ENCODE data around the gene ROR1.
"Not testable (repeated sequence)": the region's sequence is repeated elsewhere in the genome, so short reads cannot be mapped to it uniquely, and the experiment has no call there.

The ROR1 gene

DNA sequence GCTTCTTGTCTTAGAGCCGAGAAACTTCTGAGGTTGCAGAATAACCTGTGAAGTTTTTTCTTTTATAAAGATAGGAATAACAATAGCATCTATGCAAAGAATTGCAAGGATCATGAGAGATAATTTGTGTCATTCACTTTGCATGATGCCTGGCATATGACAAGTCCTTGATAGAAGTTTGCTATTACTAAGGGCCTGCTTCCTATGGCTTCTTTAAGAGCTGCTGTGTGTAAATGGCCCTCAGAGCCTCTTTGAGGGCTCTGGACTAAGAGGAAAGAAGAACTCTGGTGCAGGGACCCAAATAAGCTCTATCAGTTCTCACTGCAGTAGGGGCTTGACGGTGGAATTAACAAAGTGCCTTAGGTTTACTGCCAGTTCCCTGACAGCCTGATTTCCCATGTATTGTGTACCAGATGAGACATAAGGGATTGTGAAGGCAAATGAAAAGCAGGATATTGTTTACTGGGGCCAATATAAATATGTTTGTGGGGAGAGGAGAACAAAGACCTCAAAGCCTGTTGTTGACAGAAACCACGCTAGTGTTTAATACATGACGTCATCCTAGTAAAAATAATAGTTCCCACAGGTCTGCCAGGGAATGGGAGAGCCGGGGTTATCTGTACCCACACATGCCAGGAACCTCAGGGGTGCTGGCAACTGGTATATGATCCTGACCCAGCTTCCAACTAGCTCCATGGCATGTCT, 298.4 kb downstream of the ROR1 start:
- no peak for ATAC-seq

GRCh38 chr1:64073705-64074104, 299.9 kb downstream of the ROR1 start:
- ATAC-seq = no peak

GRCh38 chr1:64074767-64075166, 300.9 kb downstream of the ROR1 start:
- ATAC-seq = no peak

DNA sequence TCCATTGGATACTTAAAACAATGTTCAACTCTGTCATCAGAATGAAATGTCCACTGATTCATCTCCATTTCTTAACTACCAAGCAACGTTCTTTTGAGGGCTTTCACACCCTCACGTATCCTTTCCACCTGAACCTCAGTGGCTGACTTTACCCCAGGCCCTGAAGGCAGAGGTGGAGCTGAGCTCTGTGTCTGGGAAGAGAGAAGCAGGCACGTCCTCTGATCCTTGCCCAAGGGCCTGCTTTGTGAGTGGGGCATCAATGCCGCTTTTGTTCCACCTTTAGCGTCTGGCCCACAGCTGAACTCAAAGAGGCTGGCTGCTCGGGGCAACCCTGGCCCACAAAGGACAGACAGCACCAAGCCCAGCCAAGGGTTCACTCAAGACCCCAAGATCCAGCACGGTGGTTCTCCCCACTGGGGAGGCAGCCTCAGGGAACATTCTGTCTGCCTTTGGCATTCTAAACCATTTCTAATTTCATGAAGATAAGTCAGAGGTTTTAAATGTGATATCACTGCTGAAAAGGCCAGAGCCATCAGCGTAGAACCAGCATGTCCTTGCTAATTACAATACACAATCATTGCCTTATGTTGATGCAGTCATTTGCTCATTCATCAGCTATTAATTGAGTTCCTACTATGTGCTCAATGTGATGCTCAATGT, 303.6 kb downstream of the ROR1 start:
- ATAC-seq = no peak

DNA sequence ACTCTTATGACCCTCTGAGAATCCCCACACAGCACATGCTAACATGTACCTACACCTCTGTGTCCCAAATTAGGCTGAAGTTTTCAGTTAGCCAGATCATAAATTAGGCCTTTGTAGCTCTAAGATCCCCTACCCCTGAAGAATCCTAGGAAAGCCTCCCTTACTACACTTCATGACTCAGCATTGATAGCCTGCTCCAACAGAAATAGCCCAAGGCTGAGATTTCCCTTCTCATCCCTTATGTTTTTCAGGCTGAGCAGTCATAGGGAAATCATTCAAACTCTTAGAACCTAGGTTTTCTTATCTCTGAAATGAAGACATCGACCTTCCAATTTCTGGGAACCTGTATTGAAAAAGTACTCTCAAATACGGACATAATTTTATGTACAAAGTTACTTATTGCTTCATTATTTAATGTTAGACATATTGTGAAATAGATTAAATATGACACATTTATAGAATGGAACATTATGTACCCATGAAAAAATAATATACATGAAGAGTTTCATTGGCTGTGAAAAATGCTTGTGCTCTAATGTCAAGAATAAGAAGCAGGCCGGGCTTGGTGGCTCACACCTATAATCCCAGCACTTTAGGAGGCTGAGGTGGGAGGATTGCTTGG, 307.2 kb downstream of the ROR1 start:
- no peak for ATAC-seq

DNA sequence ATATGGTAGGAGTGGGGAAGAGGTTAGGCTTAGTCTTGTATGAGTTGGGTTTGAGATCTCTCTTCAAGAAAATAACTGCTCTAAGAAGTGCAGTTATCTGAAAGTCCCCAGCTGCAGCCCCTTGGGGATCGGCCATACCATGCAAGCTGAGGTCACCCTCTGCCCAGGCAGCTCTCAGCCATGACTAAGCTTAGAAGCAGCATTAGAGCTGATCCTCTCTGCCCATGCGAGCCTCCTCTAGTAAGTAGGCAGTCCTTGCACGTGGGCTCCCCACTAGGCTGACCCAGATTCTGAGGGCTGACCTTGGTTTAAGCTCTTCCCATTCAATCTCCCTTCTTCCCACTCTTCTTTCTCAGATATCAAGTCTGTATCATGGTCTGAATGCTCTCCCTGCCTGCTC, 308.6 kb downstream of the ROR1 start:
- no peak for ATAC-seq

DNA sequence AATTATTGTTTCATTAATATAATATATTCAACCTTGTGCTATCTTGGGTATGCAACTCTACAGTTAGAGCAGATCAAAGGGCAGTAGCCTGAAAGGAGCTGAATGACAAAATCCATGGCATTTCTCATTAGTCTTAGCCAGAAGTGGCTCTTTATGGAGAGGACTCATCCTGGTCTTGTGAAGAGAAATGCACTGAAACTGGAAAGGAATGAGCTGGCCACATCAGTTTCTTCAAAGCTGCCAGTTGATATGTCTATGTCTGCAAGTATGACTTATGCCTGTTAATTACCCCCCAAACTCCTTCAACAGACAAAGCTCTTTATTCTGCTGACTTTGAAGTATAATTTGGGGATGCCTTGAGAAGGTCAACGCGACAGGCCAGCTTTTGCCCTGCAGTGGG, 310.6 kb downstream of the ROR1 start:
- no peak for ATAC-seq

DNA sequence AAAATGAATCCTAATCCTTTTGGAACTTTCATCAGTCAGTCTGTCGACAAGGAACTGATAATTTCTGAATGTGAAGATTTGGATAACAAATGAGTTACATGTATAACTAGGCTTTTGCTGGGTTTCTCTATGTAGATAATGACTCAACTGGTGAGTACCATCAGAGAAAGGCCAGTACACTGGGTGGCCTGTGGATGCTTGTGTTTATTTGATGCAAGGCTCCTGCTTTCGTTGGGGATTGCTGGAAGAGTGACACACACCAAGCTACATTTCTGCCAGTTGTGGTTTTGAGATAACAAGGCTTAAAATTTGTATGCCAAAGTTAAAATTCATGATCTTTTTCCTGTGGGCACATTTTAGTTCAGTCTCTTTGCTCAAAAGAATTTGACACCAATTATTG, 314.0 kb downstream of the ROR1 start:
- no peak for ATAC-seq

DNA sequence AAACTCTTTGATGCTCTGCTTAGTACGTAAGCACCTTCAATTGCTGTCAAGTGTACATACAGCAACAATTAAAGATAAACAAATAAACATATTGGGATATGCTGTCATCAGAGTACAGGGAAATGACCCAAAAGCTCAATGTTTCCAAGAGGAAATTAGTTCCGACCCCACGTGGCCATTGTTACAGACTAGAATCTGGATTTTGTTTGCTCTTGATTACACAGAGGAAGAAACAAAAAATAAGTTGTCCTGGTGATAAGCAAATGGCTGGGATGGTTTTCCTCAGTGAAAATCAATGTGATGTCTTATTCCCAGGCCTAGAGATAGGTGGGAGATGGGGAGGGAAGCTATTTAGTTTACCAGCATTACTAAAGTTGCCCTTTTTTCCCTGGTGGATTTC, 316.6 kb downstream of the ROR1 start:
- ATAC-seq = no peak

GRCh38 chr1:64092851-64093371, 319.1 kb downstream of the ROR1 start:
- ATAC-seq = no peak

GRCh38 chr1:64093941-64094340, 320.1 kb downstream of the ROR1 start:
- ATAC-seq = no peak

GRCh38 chr1:64095832-64096231, 322.0 kb downstream of the ROR1 start:
- no peak for ATAC-seq

DNA sequence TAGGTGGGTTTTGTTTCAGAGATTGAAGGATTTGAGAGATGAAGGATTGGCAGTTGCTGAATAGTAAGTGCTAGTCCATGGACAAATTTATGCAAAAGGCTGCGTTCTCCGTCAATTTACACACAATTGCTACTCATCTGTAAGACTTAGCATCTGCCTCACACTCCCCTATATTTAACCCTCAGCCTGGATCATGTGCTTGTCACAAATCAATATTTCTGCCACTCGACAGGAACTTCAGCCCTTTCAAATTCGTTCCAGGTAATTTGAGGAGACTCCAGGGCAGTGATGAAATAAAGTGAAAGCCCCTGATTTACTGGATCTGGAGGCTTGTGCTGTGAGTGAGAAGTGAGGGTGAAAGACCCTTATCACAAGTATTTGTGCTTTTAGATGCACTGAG, 324.0 kb downstream of the ROR1 start:
- no peak for ATAC-seq

DNA sequence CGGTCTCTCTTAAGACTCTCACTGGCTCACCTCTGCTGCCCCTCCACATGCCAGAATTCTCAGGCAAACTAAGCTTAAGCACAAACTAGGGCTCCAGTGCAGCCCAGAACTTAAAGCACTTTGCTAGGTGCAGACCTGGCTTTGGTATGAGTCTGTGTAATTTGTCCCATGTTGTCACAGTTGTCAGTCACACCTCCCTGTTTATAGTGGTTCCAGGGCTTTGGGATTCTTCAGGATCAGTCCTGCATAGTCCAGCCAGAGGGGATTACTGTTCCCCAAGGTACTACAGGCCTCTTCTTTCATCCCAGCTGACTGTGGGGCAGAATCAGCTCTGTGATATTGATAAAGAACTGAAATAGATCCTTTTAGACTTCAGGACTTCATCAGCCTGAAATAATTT, 324.6 kb downstream of the ROR1 start:
- ATAC-seq = no peak

GRCh38 chr1:64098846-64099582, 325.2 kb downstream of the ROR1 start:
- ATAC-seq = no peak

- ATAC-seq = no peak
Observed at GRCh38 chr1:64100791-64101190, 327.0 kb downstream of the ROR1 start.

DNA sequence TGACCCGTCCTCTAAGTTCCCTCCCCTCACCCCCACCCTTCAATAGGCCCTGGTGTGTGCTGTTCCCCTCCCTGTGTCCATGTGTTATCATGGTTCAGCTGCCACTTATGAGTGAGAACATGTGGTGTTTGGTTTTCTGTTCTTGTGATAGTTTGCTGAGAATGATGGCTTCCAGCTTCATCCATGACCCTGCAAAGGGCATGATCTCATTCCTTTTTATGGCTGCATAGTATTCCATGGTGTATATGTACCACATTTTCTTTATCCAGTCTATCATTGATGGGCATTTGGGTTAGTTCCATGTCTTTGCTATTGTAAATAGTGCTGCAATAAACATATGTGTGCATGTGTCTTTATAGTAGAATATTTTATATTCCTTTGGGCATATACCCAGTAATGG, 330.8 kb downstream of the ROR1 start:
- not testable (repeated sequence) for ATAC-seq

- ATAC-seq = no peak
Observed at GRCh38 chr1:64107118-64107519, 333.3 kb downstream of the ROR1 start.

DNA sequence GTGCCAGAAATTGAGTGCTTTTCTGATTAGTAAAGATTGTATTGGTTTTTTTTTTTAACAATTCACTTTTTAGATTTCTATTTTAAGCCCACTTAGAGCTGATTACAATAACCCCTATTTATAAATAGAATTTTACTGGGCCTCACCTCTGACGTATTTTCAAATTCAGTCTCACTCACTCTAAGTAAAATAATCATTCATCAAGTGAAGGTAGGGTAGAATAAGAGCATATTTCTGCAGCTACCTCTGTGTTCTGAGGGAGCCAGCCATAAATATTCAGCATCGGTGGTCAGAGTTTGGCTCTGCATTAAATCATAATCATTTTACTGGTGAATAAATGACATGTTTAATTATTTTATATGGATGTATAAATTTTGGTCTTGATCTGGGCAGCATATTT, 333.8 kb downstream of the ROR1 start:
- no peak for ATAC-seq

- no peak for ATAC-seq
Observed at GRCh38 chr1:64110924-64111777, 337.3 kb downstream of the ROR1 start.

DNA sequence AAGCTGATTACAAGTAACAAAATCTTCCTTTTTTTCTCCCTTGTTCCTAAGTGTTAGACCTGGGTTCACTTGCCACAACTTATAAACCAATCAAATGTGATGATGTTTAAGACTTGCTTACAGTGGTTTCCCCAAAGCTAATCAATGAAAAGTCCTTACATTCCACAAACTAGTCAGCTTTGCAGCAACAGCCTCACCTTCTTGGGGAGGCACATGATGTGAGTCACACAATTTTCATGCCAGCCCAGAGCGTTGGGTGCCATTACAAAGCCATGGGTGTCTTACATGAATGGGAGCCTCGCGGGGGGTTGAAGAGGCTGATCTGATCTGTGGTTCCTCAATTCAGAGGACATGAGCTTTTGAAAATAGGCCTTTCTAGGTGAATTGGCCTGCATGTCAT, 338.0 kb downstream of the ROR1 start:
- ATAC-seq = no peak

DNA sequence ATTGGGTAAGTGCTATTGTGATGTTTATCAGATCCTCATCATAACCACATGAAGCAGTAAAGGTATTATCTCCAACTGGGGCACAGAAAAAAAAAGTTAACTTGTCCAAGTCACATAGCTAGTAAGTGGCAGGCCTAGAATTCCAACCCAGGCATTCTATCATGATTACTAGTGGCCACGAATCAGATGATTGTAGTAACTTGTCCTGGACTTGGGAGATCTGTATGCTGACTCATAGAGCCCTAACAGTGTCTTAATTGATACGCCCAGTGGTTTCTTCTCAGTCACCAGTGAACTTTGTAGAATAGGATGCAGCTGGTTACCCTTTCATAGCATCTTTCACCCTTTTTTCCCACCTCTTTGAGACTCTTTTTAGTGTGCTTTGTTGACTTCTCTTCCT, 338.5 kb downstream of the ROR1 start:
- ATAC-seq = no peak

All from activated CD4-positive, CD25-positive, alpha-beta regulatory T cell treated with anti-CD3 and anti-CD28 coated beads, Interleukin-2, amount 50 U/mL, for 24 hours (primary cell).